ENCODE measurements around the gene DCAF16.

The DCAF16 gene

DNA sequence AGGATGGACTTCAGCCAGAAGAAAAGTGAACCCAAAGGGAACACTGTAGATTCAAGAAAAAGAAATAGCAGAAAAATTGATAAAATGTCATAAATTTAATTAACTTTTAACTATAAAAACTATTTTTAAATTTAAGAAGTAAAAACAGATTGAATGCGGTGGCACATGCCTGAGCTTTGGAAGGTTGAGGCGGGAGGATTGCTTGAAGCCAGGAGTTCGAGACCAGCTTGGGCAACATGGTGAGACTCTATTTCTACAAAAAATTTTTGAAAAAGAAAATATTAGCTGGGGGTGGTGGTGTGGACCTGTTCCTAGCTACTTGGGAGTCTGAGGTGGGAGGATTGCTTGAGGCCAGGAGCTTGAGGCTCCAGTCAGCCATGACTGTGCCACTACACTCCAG is 32.1 kb downstream of the DCAF16 start:
- H2AFZ ChIP-seq (ENCODE audit: low read depth, low read length): no peak overlapping the region
- H3K9me3 ChIP-seq (ENCODE audit: low read length): peaks cover 3% of the 10 kb centered on the region
- H3K4me1 ChIP-seq (ENCODE audit: insufficient read depth, low read length): peaks cover 3% of the 10 kb centered on the region
- no peaks in the 10 kb centered on the region for H3K36me3 ChIP-seq (ENCODE audit: insufficient read depth, low read length)
- peaks cover 26% of the 10 kb centered on the region for H3K27me3 ChIP-seq (ENCODE audit: insufficient read depth, low read length)
- no peak overlapping the region for H3K4me3 ChIP-seq (ENCODE audit: low read length)

DNA sequence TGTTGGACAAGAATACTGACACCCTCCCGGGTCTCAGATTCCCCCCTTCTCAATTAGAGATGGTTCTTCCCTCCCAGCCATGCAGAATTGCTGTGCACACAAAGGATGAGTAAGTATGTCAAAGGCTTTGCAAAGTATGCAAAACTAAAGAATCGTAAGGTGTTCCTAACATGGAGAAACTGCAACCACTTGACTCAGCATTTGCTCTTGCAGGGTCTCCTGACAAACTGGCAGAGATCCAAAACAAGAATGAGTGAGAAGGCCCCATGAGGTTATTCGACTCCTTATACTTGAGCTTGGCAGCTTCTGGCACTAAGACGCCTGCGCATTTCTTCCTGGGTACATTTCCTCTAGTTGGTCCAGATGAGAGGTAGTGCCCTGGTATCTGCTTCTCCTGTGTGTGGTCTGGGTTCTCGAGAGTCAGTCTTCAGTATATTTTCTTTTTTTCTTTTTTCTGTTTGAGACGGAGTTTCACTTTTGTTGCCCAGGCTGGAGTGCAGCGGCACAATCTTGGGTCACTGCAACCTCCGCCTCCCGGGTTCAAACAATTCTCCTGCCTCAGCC is 37.3 kb downstream of the DCAF16 start:
- Histone ChIP-seq H3K4me1 (ENCODE audit: insufficient read depth, low read length) (no peaks in the 10 kb centered on the region), H3K4me3 (ENCODE audit: low read length) (no peak overlapping the region), H3K36me3 (ENCODE audit: insufficient read depth, low read length) (no peaks in the 10 kb centered on the region), H2AFZ (ENCODE audit: low read depth, low read length) (no peak overlapping the region), H3K27me3 (ENCODE audit: insufficient read depth, low read length) (no peaks in the 10 kb centered on the region), H3K9me3 (ENCODE audit: low read length) (no peaks in the 10 kb centered on the region)

DNA sequence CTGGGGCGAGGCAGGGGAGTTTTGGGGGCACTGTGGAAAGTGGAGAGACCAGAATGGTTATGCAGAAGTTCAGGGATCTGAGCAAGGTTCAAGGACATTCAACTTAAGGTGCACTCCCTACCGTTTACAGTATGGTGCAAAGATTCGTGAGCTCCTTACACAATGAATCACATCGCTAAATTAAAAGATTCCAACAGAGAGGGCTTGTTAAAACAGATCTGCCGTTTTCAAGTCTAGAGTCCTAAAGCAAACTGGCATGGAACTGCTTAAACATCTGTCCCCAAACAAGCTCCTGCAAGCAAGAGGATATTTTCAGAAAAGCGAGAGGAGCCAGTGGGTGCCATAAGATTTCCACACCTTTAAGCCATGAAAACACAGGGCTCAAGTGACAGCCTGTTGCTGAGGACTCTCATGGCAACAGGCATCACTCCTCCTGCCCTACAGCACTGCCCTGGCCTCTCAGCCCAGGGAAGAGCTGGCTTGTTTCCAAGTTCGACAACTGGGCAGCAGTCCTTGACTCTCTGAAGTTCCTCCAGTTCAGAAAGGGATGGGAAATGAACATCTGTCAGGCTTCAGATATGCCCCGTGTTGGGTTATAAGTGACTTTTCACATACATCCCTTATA is 39.2 kb downstream of the DCAF16 start:
- no peak overlapping the region for H3K4me3 ChIP-seq (ENCODE audit: low read length)
- H3K27me3 ChIP-seq (ENCODE audit: insufficient read depth, low read length): no peaks in the 10 kb centered on the region
- H3K9me3 ChIP-seq (ENCODE audit: low read length): no peaks in the 10 kb centered on the region
- H2AFZ ChIP-seq (ENCODE audit: low read depth, low read length): no peak overlapping the region
- H3K4me1 ChIP-seq (ENCODE audit: insufficient read depth, low read length): no peaks in the 10 kb centered on the region
- no peaks in the 10 kb centered on the region for H3K36me3 ChIP-seq (ENCODE audit: insufficient read depth, low read length)

DNA sequence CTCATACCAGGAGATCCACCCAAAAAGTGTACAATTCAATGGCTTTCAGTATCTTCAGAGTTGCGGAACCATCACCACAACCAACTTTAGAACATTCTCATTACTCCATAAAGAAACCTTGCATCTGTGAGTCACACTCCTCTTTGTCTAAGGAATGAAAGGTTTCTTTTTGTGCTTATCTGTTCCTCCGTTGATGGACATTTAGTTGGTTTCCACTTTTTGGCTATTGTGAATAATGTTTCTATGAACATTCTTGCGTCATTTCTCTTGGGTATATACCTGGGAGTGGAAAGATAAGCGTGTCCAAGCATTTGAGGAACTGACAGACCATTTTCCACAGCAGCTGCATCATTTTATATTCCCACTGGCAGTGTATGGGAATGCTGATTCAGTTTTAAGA is 39.7 kb downstream of the DCAF16 start:
- H3K9me3 ChIP-seq (ENCODE audit: low read length): no peaks in the 10 kb centered on the region

DNA sequence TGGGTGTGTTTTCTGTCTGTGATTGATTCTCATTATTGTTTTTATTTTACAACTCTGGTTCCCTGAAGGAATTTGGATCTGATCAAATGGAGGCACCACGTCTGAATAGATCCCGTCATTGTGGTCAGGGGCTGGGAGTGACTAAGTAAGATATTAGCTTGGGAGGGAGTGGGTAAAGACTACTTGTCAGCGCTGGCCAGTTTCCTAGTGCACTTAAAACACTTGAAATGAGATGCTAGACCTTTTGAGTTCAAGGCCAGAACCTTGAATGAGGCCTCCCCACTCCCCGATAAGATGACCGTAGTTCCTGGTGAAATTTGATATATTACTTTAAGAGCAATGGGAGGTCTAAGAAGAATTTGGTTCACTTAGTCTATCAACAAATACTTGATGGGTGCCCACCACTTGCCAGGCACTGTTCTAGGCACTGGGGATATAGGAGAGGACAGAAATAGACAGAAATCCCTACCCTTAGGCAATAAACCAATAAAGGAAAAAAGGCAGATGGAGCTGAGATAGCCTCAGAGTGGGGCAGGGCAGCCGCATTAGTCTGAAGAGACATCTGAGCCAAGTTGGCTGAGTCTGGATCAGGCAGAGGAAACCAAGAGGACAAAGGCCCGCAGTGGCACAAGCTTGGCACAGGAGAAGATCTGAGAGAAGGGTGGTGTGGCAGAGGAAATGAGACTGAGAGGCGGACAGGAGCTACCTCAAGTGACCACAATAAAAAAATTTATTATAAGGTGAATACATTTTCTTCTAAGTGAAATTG is 41.0 kb downstream of the DCAF16 start:
- Histone ChIP-seq H3K4me3 (ENCODE audit: low read length) (no peak overlapping the region), H3K36me3 (ENCODE audit: insufficient read depth, low read length) (no peaks in the 10 kb centered on the region), H2AFZ (ENCODE audit: low read depth, low read length) (no peak overlapping the region), H3K4me1 (ENCODE audit: insufficient read depth, low read length) (no peaks in the 10 kb centered on the region), H3K9me3 (ENCODE audit: low read length) (no peaks in the 10 kb centered on the region), H3K27me3 (ENCODE audit: insufficient read depth, low read length) (no peaks in the 10 kb centered on the region)

More for the DNA sequence above, 39.7 kb downstream of the DCAF16 start:
- no peak overlapping the region for H2AFZ ChIP-seq (ENCODE audit: low read depth, low read length)
- no peaks in the 10 kb centered on the region for H3K27me3 ChIP-seq (ENCODE audit: insufficient read depth, low read length)
- H3K4me3 ChIP-seq (ENCODE audit: low read length): no peak overlapping the region
- H3K36me3 ChIP-seq (ENCODE audit: insufficient read depth, low read length): no peaks in the 10 kb centered on the region
- H3K4me1 ChIP-seq (ENCODE audit: insufficient read depth, low read length): no peaks in the 10 kb centered on the region

DNA sequence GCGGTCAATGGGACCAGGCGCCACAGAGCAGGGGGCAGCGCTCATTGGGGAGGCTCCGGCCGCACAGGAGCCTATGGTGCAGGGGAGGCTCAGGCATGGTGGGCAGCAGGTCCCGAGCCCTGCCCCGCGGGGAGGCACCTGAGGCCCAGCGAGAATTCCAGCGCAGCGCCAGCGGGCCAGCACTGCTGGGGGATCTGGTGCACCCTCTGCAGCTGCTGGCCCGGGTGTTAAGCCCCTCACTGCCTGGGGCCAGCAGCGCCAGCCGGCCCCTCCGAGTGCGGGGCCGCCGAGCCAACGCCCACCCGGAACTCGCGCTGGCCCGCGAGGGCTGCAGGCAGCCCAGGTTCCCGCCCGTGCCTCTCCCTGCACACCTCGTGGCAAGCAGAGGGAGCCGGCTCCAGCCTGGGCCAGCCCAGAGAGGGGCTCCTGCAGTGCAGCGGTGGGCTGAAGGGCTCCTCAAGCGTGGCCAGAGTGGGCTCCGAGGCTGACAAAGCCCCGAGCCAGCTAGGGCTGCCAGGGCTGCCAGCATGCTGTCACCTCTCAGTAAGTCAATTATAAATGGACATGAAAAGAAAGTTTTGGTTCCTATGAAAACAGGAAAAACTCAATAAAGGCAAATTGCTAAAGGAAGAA is 43.6 kb downstream of the DCAF16 start:
- no peaks in the 10 kb centered on the region for H3K9me3 ChIP-seq (ENCODE audit: low read length)
- H3K36me3 ChIP-seq (ENCODE audit: insufficient read depth, low read length): no peaks in the 10 kb centered on the region
- no peaks in the 10 kb centered on the region for H3K27me3 ChIP-seq (ENCODE audit: insufficient read depth, low read length)
- H3K4me1 ChIP-seq (ENCODE audit: insufficient read depth, low read length): no peaks in the 10 kb centered on the region
- H2AFZ ChIP-seq (ENCODE audit: low read depth, low read length): no peak overlapping the region
- no peak overlapping the region for H3K4me3 ChIP-seq (ENCODE audit: low read length)

DNA sequence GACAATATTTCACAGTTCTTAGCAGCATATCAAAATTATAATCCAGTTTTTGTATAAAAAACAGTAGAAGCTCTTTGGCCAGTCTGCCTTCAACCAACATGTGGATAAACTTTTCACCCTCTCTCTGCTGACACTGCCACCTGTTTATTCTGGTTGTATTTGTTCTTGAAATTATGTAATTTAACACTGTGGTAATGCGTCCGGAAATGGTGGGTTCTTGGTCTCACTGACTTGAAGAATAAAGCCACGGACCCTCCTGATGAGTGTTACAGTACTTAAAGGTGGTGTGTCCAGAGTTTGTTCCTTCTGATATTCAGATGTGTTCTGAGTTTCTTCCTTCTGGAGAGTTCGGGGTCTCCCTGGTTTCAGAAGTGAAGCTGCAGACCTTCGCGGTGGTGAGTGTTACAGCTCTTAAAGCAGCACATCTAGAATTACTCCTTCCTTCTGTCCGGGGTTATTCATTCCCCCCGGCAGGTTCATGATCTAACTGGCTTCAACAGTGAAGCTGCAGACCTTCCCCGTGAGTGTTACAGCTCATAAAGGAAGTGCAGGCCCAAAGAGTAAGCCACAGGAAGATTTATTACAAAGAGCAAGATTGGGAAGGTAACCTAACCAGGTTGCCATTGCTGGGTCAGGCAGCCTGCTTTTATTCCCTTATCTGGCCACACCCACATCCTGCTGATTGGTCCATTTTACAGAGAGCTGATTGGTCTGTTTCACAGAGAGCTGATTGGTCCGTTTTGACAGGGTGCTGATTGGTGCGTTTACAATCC is 44.9 kb downstream of the DCAF16 start:
- Histone ChIP-seq H3K4me3 (ENCODE audit: low read length) (no peak overlapping the region), H3K9me3 (ENCODE audit: low read length) (no peaks in the 10 kb centered on the region), H3K4me1 (ENCODE audit: insufficient read depth, low read length) (no peaks in the 10 kb centered on the region), H3K36me3 (ENCODE audit: insufficient read depth, low read length) (no peaks in the 10 kb centered on the region), H3K27me3 (ENCODE audit: insufficient read depth, low read length) (no peaks in the 10 kb centered on the region), H2AFZ (ENCODE audit: low read depth, low read length) (no peak overlapping the region)

DNA sequence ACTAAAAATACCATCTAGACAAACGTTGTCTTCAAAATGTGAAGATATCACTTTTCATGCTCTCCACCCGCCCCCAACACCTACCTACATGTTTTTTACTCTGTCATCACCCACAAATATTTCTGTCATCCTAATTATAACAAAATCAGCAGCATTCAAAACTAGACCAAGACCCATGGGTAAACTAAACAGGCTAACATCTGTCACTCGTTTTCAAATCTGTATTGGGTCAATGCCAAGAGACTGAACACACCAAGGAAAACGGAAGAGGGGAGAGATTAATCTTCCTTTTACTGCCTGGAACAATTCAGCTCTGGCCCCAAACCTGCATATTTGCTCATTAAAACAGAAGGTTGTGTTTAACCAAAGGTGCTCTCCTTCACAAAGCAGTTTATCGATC is 46.6 kb downstream of the DCAF16 start:
- Histone ChIP-seq H3K9me3 (ENCODE audit: low read length) (no peaks in the 10 kb centered on the region), H2AFZ (ENCODE audit: low read depth, low read length) (no peak overlapping the region), H3K4me3 (ENCODE audit: low read length) (no peak overlapping the region), H3K27me3 (ENCODE audit: insufficient read depth, low read length) (no peaks in the 10 kb centered on the region), H3K4me1 (ENCODE audit: insufficient read depth, low read length) (no peaks in the 10 kb centered on the region), H3K36me3 (ENCODE audit: insufficient read depth, low read length) (no peaks in the 10 kb centered on the region)

DNA sequence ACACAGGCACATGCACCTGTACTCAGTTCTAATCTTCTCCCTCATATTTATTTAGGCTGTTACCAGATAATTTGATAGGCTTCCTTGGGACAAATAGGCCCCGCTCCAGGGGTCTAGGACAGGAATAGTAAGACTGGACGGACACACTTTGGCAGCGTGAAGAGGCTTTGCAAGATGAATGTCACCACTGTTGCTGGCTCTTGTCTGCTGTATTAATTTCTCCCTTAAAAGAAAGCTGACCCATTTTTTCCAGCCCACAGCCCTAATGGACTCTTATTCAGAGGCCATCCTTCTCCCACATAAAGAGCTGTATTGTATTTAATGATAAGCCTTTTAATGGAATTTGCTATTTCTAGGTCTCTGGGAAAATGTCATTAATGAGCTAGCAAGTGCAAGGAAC is 47.1 kb downstream of the DCAF16 start:
- no peaks in the 10 kb centered on the region for H3K4me1 ChIP-seq (ENCODE audit: insufficient read depth, low read length)

DNA sequence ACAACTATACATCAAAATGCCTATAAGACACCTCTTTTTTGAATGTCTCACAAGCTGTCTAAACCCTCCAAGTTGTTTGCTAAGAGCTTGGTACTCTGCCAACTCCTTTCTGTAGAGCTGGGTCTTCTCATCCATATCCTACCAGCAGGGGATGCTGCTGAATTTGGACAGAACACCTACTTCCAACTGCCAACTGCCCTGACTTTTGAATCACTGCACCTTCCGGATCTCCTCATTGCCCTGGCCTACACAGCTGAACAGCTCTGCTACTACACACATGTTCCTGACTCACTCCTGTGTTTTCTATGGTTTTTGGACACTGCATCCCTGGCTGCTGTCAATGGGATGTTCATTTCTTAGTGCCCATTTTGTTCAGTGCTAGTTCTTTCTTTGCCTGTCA is 47.8 kb downstream of the DCAF16 start:
- Histone ChIP-seq H3K4me1 (ENCODE audit: insufficient read depth, low read length) (no peaks in the 10 kb centered on the region), H3K27me3 (ENCODE audit: insufficient read depth, low read length) (peaks cover 3% of the 10 kb centered on the region), H3K36me3 (ENCODE audit: insufficient read depth, low read length) (no peaks in the 10 kb centered on the region), H3K4me3 (ENCODE audit: low read length) (no peak overlapping the region), H3K9me3 (ENCODE audit: low read length) (no peaks in the 10 kb centered on the region), H2AFZ (ENCODE audit: low read depth, low read length) (no peak overlapping the region)

More for the DNA sequence above, 47.1 kb downstream of the DCAF16 start:
- Histone ChIP-seq H3K4me3 (ENCODE audit: low read length) (no peak overlapping the region), H3K27me3 (ENCODE audit: insufficient read depth, low read length) (no peaks in the 10 kb centered on the region), H3K36me3 (ENCODE audit: insufficient read depth, low read length) (no peaks in the 10 kb centered on the region), H3K9me3 (ENCODE audit: low read length) (no peaks in the 10 kb centered on the region), H2AFZ (ENCODE audit: low read depth, low read length) (no peak overlapping the region)

DNA sequence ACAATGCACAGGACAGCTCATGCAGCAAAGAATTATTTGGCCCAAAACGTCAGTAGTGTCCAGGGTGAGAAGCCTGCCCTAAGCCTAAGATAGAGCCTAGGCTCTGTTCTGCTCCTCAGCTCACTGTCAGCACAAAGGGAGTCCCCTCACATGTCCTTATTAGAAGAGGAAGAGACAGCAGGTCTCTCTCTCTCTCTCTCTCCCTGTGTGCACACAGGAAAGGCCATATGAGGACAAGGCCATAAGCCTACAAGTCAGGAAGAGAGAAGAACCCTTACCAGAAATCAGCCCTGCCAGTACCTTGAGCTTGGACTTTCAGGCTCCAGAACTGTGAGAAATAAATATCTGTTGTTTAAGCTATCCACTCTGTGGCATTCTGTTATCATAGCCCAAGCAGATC is 49.5 kb downstream of the DCAF16 start:
- H3K4me1 ChIP-seq (ENCODE audit: insufficient read depth, low read length): no peaks in the 10 kb centered on the region
- peaks cover 3% of the 10 kb centered on the region for H3K27me3 ChIP-seq (ENCODE audit: insufficient read depth, low read length)
- H3K4me3 ChIP-seq (ENCODE audit: low read length): no peak overlapping the region
- no peak overlapping the region for H2AFZ ChIP-seq (ENCODE audit: low read depth, low read length)
- no peaks in the 10 kb centered on the region for H3K36me3 ChIP-seq (ENCODE audit: insufficient read depth, low read length)
- H3K9me3 ChIP-seq (ENCODE audit: low read length): no peaks in the 10 kb centered on the region

DNA sequence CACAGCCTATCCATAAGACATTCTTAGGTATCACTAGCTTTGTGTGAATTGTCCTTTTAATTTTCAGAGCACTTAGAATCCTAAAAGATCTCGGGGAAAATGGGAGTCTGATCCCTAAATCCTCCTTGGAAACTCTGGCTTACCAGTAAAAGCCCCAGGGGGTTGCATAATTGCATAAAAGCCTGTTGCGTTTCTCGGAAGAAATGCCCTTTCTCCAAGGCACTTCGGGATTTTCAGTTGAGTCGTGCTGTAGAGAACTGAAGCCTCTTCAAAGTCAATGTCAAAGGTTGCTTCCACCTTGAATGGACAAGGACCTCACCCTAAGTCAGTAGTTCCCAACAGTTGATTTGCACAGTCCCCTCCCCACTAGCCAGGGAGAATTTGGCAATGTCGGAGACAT is 49.9 kb downstream of the DCAF16 start:
- no peak overlapping the region for H3K4me3 ChIP-seq (ENCODE audit: low read length)
- H3K9me3 ChIP-seq (ENCODE audit: low read length): no peaks in the 10 kb centered on the region
- no peaks in the 10 kb centered on the region for H3K4me1 ChIP-seq (ENCODE audit: insufficient read depth, low read length)
- peaks cover 6% of the 10 kb centered on the region for H3K27me3 ChIP-seq (ENCODE audit: insufficient read depth, low read length)
- no peak overlapping the region for H2AFZ ChIP-seq (ENCODE audit: low read depth, low read length)
- no peaks in the 10 kb centered on the region for H3K36me3 ChIP-seq (ENCODE audit: insufficient read depth, low read length)

DNA sequence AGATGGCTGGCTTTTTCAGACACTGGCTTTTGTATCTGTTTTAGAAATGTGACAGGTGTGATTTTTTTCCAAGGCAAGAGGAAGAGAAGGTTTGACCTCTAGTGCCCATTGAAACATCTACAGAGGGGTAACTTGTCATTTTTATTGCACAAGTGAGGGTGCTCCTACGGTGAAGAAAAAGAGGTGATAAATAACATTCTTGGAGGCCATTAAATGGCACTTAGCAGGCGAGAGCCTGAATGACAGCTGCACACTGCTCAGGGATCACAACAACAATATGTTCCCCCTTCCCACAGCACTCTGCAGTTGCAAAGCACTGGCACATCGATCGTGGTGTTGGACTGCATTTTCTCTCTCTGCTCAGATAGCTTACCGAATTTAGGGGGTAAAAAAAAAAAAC is 52.1 kb downstream of the DCAF16 start:
- Histone ChIP-seq H2AFZ (ENCODE audit: low read depth, low read length) (no peak overlapping the region), H3K9me3 (ENCODE audit: low read length) (no peaks in the 10 kb centered on the region), H3K4me3 (ENCODE audit: low read length) (no peak overlapping the region), H3K4me1 (ENCODE audit: insufficient read depth, low read length) (no peaks in the 10 kb centered on the region), H3K27me3 (ENCODE audit: insufficient read depth, low read length) (peaks cover 6% of the 10 kb centered on the region), H3K36me3 (ENCODE audit: insufficient read depth, low read length) (no peaks in the 10 kb centered on the region)
